ENCODE measurements around the gene CPED1.
"Not testable (repeated sequence)": the region's sequence is repeated elsewhere in the genome, so short reads cannot be mapped to it uniquely, and the experiment has no call there.

Gene CPED1

GRCh38 chr7:120996988-120997345, 8.5 kb downstream of the CPED1 start:
- DNase-seq: no peak

GRCh38 chr7:120997882-120998474, 9.5 kb downstream of the CPED1 start:
- DNase-seq: no peak

- no peak for DNase-seq
Observed at GRCh38 chr7:120998520-120998919, 10.0 kb downstream of the CPED1 start.

GRCh38 chr7:120998996-120999565, 10.6 kb downstream of the CPED1 start:
- DNase-seq: no peak

GRCh38 chr7:121000081-121000983, 11.8 kb downstream of the CPED1 start:
- DNase-seq: no peak

GRCh38 chr7:121001234-121001906, 12.9 kb downstream of the CPED1 start:
- DNase-seq: no peak

GRCh38 chr7:121002048-121002756, 13.7 kb downstream of the CPED1 start:
- no peak for DNase-seq

- DNase-seq: no peak
Observed at GRCh38 chr7:121002757-121003200, 14.3 kb downstream of the CPED1 start.

GRCh38 chr7:121003986-121004685, 15.6 kb downstream of the CPED1 start:
- no peak for DNase-seq

GRCh38 chr7:121005058-121005457, 16.5 kb downstream of the CPED1 start:
- not testable (repeated sequence) for DNase-seq

GRCh38 chr7:121005996-121006584, 17.6 kb downstream of the CPED1 start:
- DNase-seq: no peak

- DNase-seq: no peak
Observed at GRCh38 chr7:121006711-121007315, 18.3 kb downstream of the CPED1 start.

GRCh38 chr7:121008816-121009215, 20.3 kb downstream of the CPED1 start:
- no peak for DNase-seq

- no peak for DNase-seq
Observed at GRCh38 chr7:121011401-121011800, 22.9 kb downstream of the CPED1 start.

GRCh38 chr7:121012170-121012874, 23.8 kb downstream of the CPED1 start:
- no peak for DNase-seq

- DNase-seq: no peak
Observed at GRCh38 chr7:121012919-121013318, 24.4 kb downstream of the CPED1 start.

GRCh38 chr7:121015560-121015959, 27.0 kb downstream of the CPED1 start:
- DNase-seq: no peak

- no peak for DNase-seq
Observed at GRCh38 chr7:121016966-121017365, 28.5 kb downstream of the CPED1 start.

- DNase-seq: no peak
Observed at GRCh38 chr7:121017586-121017985, 29.1 kb downstream of the CPED1 start.

- DNase-seq: no peak
Observed at GRCh38 chr7:121019018-121019417, 30.5 kb downstream of the CPED1 start.
